HEK293 (cell line): Measurements from ENCODE around the gene GJD3.
A peak's percentile ranks its signal among the peaks of the same experiment; 100 is the strongest.

Experiments used
- CTCF ChIA-PET: fragments of 350-600 bp; formaldehyde crosslinking; extraction: SDS; loops from one replicate; lab custom pipeline; 2021; ENCODE audit warnings: antibody characterized with exemption; lab: Yijun Ruan, JAX
- POLR2A ChIA-PET: fragments of 300-600 bp; formaldehyde crosslinking; extraction: SDS; loops from one replicate; lab custom pipeline; 2020; ENCODE audit warnings: antibody characterized with exemption, inconsistent platforms; lab: Yijun Ruan, JAX
- H3K27ac ChIP-seq: fragments of 200-500 bp; sonication (Bioruptor generic); 2 replicates; pipeline ENCODE4 v1.5.1; 2014; ENCODE audit warnings: low read depth, low read length, control low read depth, inconsistent platforms; ENCODE audit errors: extremely low read depth
- H3K36me3 ChIP-seq, 2 experiments: fragments of 200-500 bp in 1 of 2; sonication (Bioruptor generic) in 1 of 2; 1 replicate in 1 of 2; 2 replicates in 1 of 2; pipeline ENCODE4 v1.5.1; 2014 to 2017; ENCODE audit warnings: inconsistent platforms in 2 of 2, low read length in 2 of 2; ENCODE audit not compliant: control insufficient read depth in 2 of 2, insufficient read depth in 1 of 2
- H3K4me1 ChIP-seq: fragments of 200-500 bp; sonication (Bioruptor generic); 2 replicates; pipeline ENCODE4 v1.5.1; 2014; ENCODE audit warnings: mild to moderate bottlenecking, low read length, inconsistent platforms; ENCODE audit not compliant: control insufficient read depth, insufficient read depth
- H3K4me3 ChIP-seq: 2 replicates; pipeline ENCODE4 v1.5.1; 2011; ENCODE audit warnings: low read depth, mild to moderate bottlenecking, control low read depth, low read length, moderate library complexity
- H3K9me3 ChIP-seq: fragments of 200-500 bp; sonication (Bioruptor generic); 2 replicates; pipeline ENCODE4 v1.5.1; 2014; ENCODE audit warnings: low read depth, low read length, inconsistent platforms; ENCODE audit not compliant: control insufficient read depth, insufficient read depth
- FEZF1 ChIP-seq: fragments of 450-650 bp; formaldehyde crosslinking; IDR thresholded peaks from 2 replicates; pipeline ENCODE4 v1.5.1; 2016; ENCODE audit warnings: missing biosample characterization, missing genetic modification characterization
- GLI4 ChIP-seq: fragments of 450-650 bp; formaldehyde crosslinking; IDR thresholded peaks from 2 replicates; pipeline ENCODE4 v1.5.1; 2016; ENCODE audit warnings: missing biosample characterization, missing genetic modification characterization
- HOXA7 ChIP-seq: sonication (generic); formaldehyde crosslinking; IDR thresholded peaks from 2 replicates; pipeline ENCODE4 v1.8.1; 2022; ENCODE audit warnings: missing genetic modification reagents, borderline replicate concordance
- HOXC10 ChIP-seq: sonication (generic); formaldehyde crosslinking; IDR thresholded peaks from 2 replicates; pipeline ENCODE4 v1.8.1; 2023; ENCODE audit warnings: mild to moderate bottlenecking, missing genetic modification reagents
- HOXD13 ChIP-seq: sonication (generic); formaldehyde crosslinking; IDR thresholded peaks from 2 replicates; pipeline ENCODE4 v1.8.0; 2022; ENCODE audit warnings: missing genetic modification reagents, borderline replicate concordance
- KLF1 ChIP-seq: fragments of 450-650 bp; formaldehyde crosslinking; IDR thresholded peaks from 2 replicates; pipeline ENCODE4 v1.5.1; 2016; ENCODE audit warnings: missing biosample characterization, missing genetic modification characterization
- OSR2 ChIP-seq: fragments of 450-650 bp; formaldehyde crosslinking; IDR thresholded peaks from 2 replicates; pipeline ENCODE4 v1.5.1; 2016; ENCODE audit warnings: missing biosample characterization, missing genetic modification characterization
- ZBTB11 ChIP-seq: fragments of 450-650 bp; formaldehyde crosslinking; conservative IDR thresholded peaks from 2 replicates; pipeline ENCODE4 v1.5.1; 2016; ENCODE audit warnings: low read depth, missing biosample characterization, missing genetic modification characterization
- ZBTB48 ChIP-seq: fragments of 450-650 bp; formaldehyde crosslinking; IDR thresholded peaks from 2 replicates; pipeline ENCODE4 v1.5.1; 2016; ENCODE audit warnings: missing biosample characterization, missing genetic modification characterization
- ZBTB49 ChIP-seq: fragments of 450-650 bp; formaldehyde crosslinking; IDR thresholded peaks from 2 replicates; pipeline ENCODE4 v1.5.1; 2016; ENCODE audit warnings: missing biosample characterization, missing genetic modification characterization, low read depth
- ZFP3 ChIP-seq: fragments of 450-650 bp; formaldehyde crosslinking; IDR thresholded peaks from 2 replicates; pipeline ENCODE4 v1.5.1; 2016; ENCODE audit warnings: low read depth, missing biosample characterization, missing genetic modification characterization
- ZIC2 ChIP-seq: fragments of 450-650 bp; formaldehyde crosslinking; IDR thresholded peaks from 2 replicates; pipeline ENCODE4 v1.5.1; 2016; ENCODE audit warnings: missing biosample characterization, missing genetic modification characterization
- ZNF112 ChIP-seq: fragments of 450-650 bp; formaldehyde crosslinking; IDR thresholded peaks from 2 replicates; pipeline ENCODE4 v1.5.0; 2017; ENCODE audit warnings: missing biosample characterization, missing genetic modification characterization
- ZNF114 ChIP-seq: fragments of 450-650 bp; formaldehyde crosslinking; IDR thresholded peaks from 2 replicates; pipeline ENCODE4 v1.5.0; 2017; ENCODE audit warnings: missing biosample characterization, missing genetic modification characterization
- ZNF341 ChIP-seq: fragments of 450-650 bp; formaldehyde crosslinking; IDR thresholded peaks from 2 replicates; pipeline ENCODE4; 2016; ENCODE audit warnings: low read depth, missing biosample characterization, missing genetic modification characterization
- ZNF354C ChIP-seq: fragments of 450-650 bp; formaldehyde crosslinking; IDR thresholded peaks from 2 replicates; pipeline ENCODE4 v1.5.1; 2016; ENCODE audit warnings: missing biosample characterization, missing genetic modification characterization, low read depth, borderline replicate concordance
- ZNF394 ChIP-seq: fragments of 450-650 bp; formaldehyde crosslinking; IDR thresholded peaks from 2 replicates; pipeline ENCODE4 v1.5.1; 2016; ENCODE audit warnings: missing biosample characterization, missing genetic modification characterization, mild to moderate bottlenecking, moderate library complexity, borderline replicate concordance
- ZNF521 ChIP-seq: fragments of 450-650 bp; formaldehyde crosslinking; IDR thresholded peaks from 2 replicates; pipeline ENCODE4 v1.5.1; 2017; ENCODE audit warnings: missing biosample characterization, mild to moderate bottlenecking, missing genetic modification characterization
- ZNF585B ChIP-seq: fragments of 450-650 bp; formaldehyde crosslinking; IDR thresholded peaks from 2 replicates; pipeline ENCODE4 v1.5.1; 2016; ENCODE audit warnings: missing biosample characterization, missing genetic modification characterization
- ZNF610 ChIP-seq: fragments of 450-650 bp; formaldehyde crosslinking; IDR thresholded peaks from 2 replicates; pipeline ENCODE4 v1.5.1; 2016; ENCODE audit warnings: missing biosample characterization, missing genetic modification characterization, borderline replicate concordance
- ZNF629 ChIP-seq: fragments of 450-650 bp; formaldehyde crosslinking; IDR thresholded peaks from 2 replicates; pipeline ENCODE4 v1.5.1; 2017; ENCODE audit warnings: missing biosample characterization, missing genetic modification characterization
- ZNF654 ChIP-seq: fragments of 450-650 bp; formaldehyde crosslinking; IDR thresholded peaks from 2 replicates; pipeline ENCODE4 v1.5.1; 2016; ENCODE audit warnings: low read depth, missing biosample characterization, missing genetic modification characterization
- ZNF664 ChIP-seq: fragments of 450-650 bp; formaldehyde crosslinking; IDR thresholded peaks from 2 replicates; pipeline ENCODE4 v1.5.1; 2016; ENCODE audit warnings: missing biosample characterization, missing genetic modification characterization
- ZNF692 ChIP-seq: fragments of 450-650 bp; formaldehyde crosslinking; IDR thresholded peaks from 2 replicates; pipeline ENCODE4 v1.5.1; 2016; ENCODE audit warnings: missing biosample characterization, missing genetic modification characterization

Gene GJD3

GRCh38 chr17:40349477-40349894 lies 15.1 kb downstream of the GJD3 start:
- TF ChIP-seq ZNF521 (tag by site-specific recombination) (no peak), OSR2 (no peak), ZNF354C (tag by site-specific recombination) (no peak), ZNF692 (no peak)
- H3K27ac ChIP-seq: no peak overlapping the region
- no peaks in the 10 kb centered on the region for H3K9me3 ChIP-seq
- CTCF ChIA-PET: interaction anchor here (0.6 kb wide), 1 partner anchor 46 kb away, joined by 4 read pairs; no protein-coding TSS in a partner anchor
- peaks cover 11% of the 10 kb centered on the region for H3K4me1 ChIP-seq
- POLR2A ChIA-PET: interaction anchor here (2.1 kb wide), 1 partner anchor 43 kb away, joined by 6 read pairs; no protein-coding TSS in a partner anchor
- H3K4me3 ChIP-seq: no peak overlapping the region
- H3K36me3 ChIP-seq: peaks cover 6 to 45% of the 10 kb centered on the region in 2 experiments; a peak in 2 of 3 replicates

- Histone ChIP-seq H3K4me1 (peaks cover 14% of the 10 kb centered on the region), H3K36me3 (peaks cover 6 to 42% of the 10 kb centered on the region in 2 experiments; a peak in 2 of 3 replicates), H3K4me3 (no peak overlapping the region), H3K9me3 (no peaks in the 10 kb centered on the region), H3K27ac (no peak overlapping the region)
- POLR2A ChIA-PET: interaction anchor here (2.1 kb wide), 1 partner anchor 42 kb away, joined by 6 read pairs; no protein-coding TSS in a partner anchor
- TF ChIP-seq ZNF629 (no peak), ZIC2 (0 out of 2 replicates have a peak, but pooled peaks have one; percentile 25)
- CTCF ChIA-PET: interaction anchor here (0.5 to 3.6 kb wide), 5 partner anchors 9 to 46 kb away, joined by 3 to 27 read pairs (median 4); no protein-coding TSS in a partner anchor
These were observed 15.7 kb downstream of the GJD3 start for GRCh38 chr17:40348562-40349476.

- Histone ChIP-seq H3K36me3 (peaks cover 6 to 41% of the 10 kb centered on the region in 2 experiments; a peak in 2 of 3 replicates), H3K4me3 (no peak overlapping the region), H3K27ac (no peak overlapping the region), H3K4me1 (peaks cover 14% of the 10 kb centered on the region), H3K9me3 (no peaks in the 10 kb centered on the region)
- ChIA-PET POLR2A (interaction anchor here (2.1 kb wide), 1 partner anchor 41 kb away, joined by 6 read pairs; no protein-coding TSS in a partner anchor), CTCF (interaction anchor here (1.0 to 3.6 kb wide), 3 partner anchors 10 to 45 kb away, joined by 3 to 27 read pairs (median 5); no protein-coding TSS in a partner anchor)
- TF ChIP-seq ZFP3 (tag by site-specific recombination) (no peak), ZNF394 (tag by site-specific recombination) (no peak), HOXA7 (CRISPR knock-in tag) (no peak), ZNF654 (tag by site-specific recombination) (no peak), ZNF610 (no peak), ZNF114 (tag by site-specific recombination) (no peak), GLI4 (tag by site-specific recombination) (no peak), ZBTB49 (tag by site-specific recombination) (no peak), ZNF585B (no peak), HOXD13 (no peak), ZNF341 (no peak), HOXC10 (CRISPR knock-in tag) (no peak), ZNF112 (tag by site-specific recombination) (no peak), KLF1 (no peak), ZBTB48 (no peak), FEZF1 (tag by site-specific recombination) (no peak), ZNF664 (tag by site-specific recombination) (no peak), ZBTB11 (no peak)
These were observed 16.4 kb downstream of the GJD3 start for GRCh38 chr17:40348136-40348504.
